GM12892 (cell line): Measurements from ENCODE around the gene GRAMD1A.

Experiments
- POLR2A ChIP-seq: IDR thresholded peaks from 2 replicates; pipeline ENCODE4 v1.6.1; 2011; ENCODE audit warnings: low read depth, low read length, control low read depth
- POLR2AphosphoS5 ChIP-seq: IDR thresholded peaks from 2 replicates; pipeline ENCODE4 v1.6.1; 2011; ENCODE audit warnings: low read depth, low read length, control low read depth
- TAF1 ChIP-seq: IDR thresholded peaks from 2 replicates; pipeline ENCODE4 v1.6.1; 2011; ENCODE audit warnings: low read depth, mild to moderate bottlenecking, control low read depth, low read length, borderline replicate concordance

GRCh38 chr19:35033067-35034004 lies 33.2 kb downstream of the GRAMD1A start:
- TF ChIP-seq POLR2A (no peak), TAF1 (no peak), POLR2AphosphoS5 (no peak)
